Vagina (tissue), 2 donors: Measurements from ENCODE around the gene KRTAP10-7.

ENCODE experiments used
- CTCF ChIP-seq, 3 experiments: fragments of 450-650 bp in 2 of 3; fragments of 200-600 bp in 1 of 3; sonication (generic) in 1 of 3; IDR thresholded peaks; one replicate each; pipeline ENCODE4 v1.5.1; 2017 to 2019; ENCODE audit warnings: antibody characterized with exemption in 3 of 3, mild to moderate bottlenecking in 2 of 3, moderate library complexity in 2 of 3
- POLR2AphosphoS5 ChIP-seq, 2 donors: sonication (generic); formaldehyde crosslinking; IDR thresholded peaks; one replicate each; pipeline ENCODE4 v1.9.0; 2017; ENCODE audit warnings: antibody characterized with exemption in 2 of 2, mild to moderate bottlenecking in 2 of 2, low read depth in 1 of 2; ENCODE audit not compliant: insufficient read depth in 1 of 2

GRCh38 chr21:44628707-44629391 is 28.5 kb downstream of the KRTAP10-7 start:
- TF ChIP-seq CTCF (IDR thresholded peaks at IDR 0.05) (no peak), POLR2AphosphoS5 (IDR thresholded peaks at IDR 0.05; ENCODE audit: insufficient read depth in 1 of 2, low read depth in 1 of 2) (no peak)
